Measurements from ENCODE around the gene TTC9B.

Gene TTC9B

GRCh38 chr19:40249781-40250180, 31.6 kb upstream of the TTC9B start:
- no peak for TF ChIP-seq CTCF (conservative IDR thresholded peaks at IDR 0.05; ENCODE audit: control insufficient read depth, insufficient read depth, low read depth, low read length)
- DNase-seq (ENCODE audit: low read depth) = no peak

GRCh38 chr19:40249201-40249600, 31.0 kb upstream of the TTC9B start:
- DNase-seq (ENCODE audit: low read depth) = no peak
- H3K4me3 ChIP-seq (ENCODE audit: control insufficient read depth, low read depth, low read length) = no peak overlapping the region
- no peak for TF ChIP-seq CTCF (conservative IDR thresholded peaks at IDR 0.05; ENCODE audit: control insufficient read depth, insufficient read depth, low read depth, low read length)

More at GRCh38 chr19:40249781-40250180, 31.6 kb upstream of the TTC9B start:
- H3K4me3 ChIP-seq (ENCODE audit: control insufficient read depth, low read depth, low read length) = no peak overlapping the region

- no peak for DNase-seq (ENCODE audit: low read depth)
- H3K4me3 ChIP-seq (ENCODE audit: control insufficient read depth, low read depth, low read length) = no peak overlapping the region
- no peak for TF ChIP-seq CTCF (conservative IDR thresholded peaks at IDR 0.05; ENCODE audit: control insufficient read depth, insufficient read depth, low read depth, low read length)
Observed at GRCh38 chr19:40247735-40248262, 29.6 kb upstream of the TTC9B start.

- DNase-seq (ENCODE audit: low read depth) = no peak
- TF ChIP-seq CTCF (conservative IDR thresholded peaks at IDR 0.05; ENCODE audit: control insufficient read depth, insufficient read depth, low read depth, low read length) = no peak
- no peak overlapping the region for H3K4me3 ChIP-seq (ENCODE audit: control insufficient read depth, low read depth, low read length)
Observed at GRCh38 chr19:40247178-40247577, 29.0 kb upstream of the TTC9B start.

GRCh38 chr19:40246292-40247073, 28.3 kb upstream of the TTC9B start:
- DNase-seq (ENCODE audit: low read depth) = no peak
- TF ChIP-seq CTCF (conservative IDR thresholded peaks at IDR 0.05; ENCODE audit: control insufficient read depth, insufficient read depth, low read depth, low read length) = no peak
- no peak overlapping the region for H3K4me3 ChIP-seq (ENCODE audit: control insufficient read depth, low read depth, low read length)

GRCh38 chr19:40245506-40246128, 27.4 kb upstream of the TTC9B start:
- TF ChIP-seq CTCF (conservative IDR thresholded peaks at IDR 0.05; ENCODE audit: control insufficient read depth, insufficient read depth, low read depth, low read length) = no peak
- no peak overlapping the region for H3K4me3 ChIP-seq (ENCODE audit: control insufficient read depth, low read depth, low read length)
- no peak for DNase-seq (ENCODE audit: low read depth)

Measured in fibroblast of mammary gland (primary cell).